Activated naive CD4-positive, alpha-beta T cell treated with anti-CD3 and anti-CD28 coated beads, Interleukin-2, amount 50 U/mL, for 72 hours (primary cell): ENCODE data around the gene NUP62CL. TPM values are rescaled to one million over a fixed set of nuclear protein-coding genes. Genes with fewer than 3 reads are reported as not detected.
"Not testable (repeated sequence)": the region's sequence is repeated elsewhere in the genome, so short reads cannot be mapped to it uniquely, and the experiment has no call there.

Source experiments
- ATAC-seq, 2 donors: fragments of 150-1000 bp; cut with Tn5 transposase; 2 replicates each; pipeline ENCODE4 v1.10.0; 2021; ENCODE audit warnings: mild to moderate bottlenecking in 2 of 2, moderate library complexity in 2 of 2
- DNase-seq, 2 donors: peaks; one replicate each; pipeline ENCODE4 v3.0.0; 2021 to 2022; ENCODE audit warnings: low spot score in 2 of 2
- H3K27ac Mint-ChIP-seq, 2 donors: one replicate each; pipeline ENCODE4 v1.8.0; 2022; ENCODE audit warnings: mild to moderate bottlenecking in 2 of 2, mixed read lengths in 2 of 2
- H3K36me3 Mint-ChIP-seq, 2 donors: one replicate each; pipeline ENCODE4 v1.8.0; 2022; ENCODE audit warnings: mixed read lengths in 2 of 2
- H3K9me3 Mint-ChIP-seq, 2 donors: one replicate each; pipeline ENCODE4 v1.8.0; 2022; ENCODE audit warnings: mixed read lengths in 2 of 2
- total RNA-seq, 2 donors: library from RNA; stranded (reverse); gene quantifications; one replicate each; pipeline ENCODE4 v1.2.3, GENCODE V29; 2022

The NUP62CL gene, protein sequence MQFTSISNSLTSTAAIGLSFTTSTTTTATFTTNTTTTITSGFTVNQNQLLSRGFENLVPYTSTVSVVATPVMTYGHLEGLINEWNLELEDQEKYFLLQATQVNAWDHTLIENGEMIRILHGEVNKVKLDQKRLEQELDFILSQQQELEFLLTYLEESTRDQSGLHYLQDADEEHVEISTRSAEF
- total RNA-seq = 1 to 10 TPM; 4.5 to 8.1 TPM

DNA sequence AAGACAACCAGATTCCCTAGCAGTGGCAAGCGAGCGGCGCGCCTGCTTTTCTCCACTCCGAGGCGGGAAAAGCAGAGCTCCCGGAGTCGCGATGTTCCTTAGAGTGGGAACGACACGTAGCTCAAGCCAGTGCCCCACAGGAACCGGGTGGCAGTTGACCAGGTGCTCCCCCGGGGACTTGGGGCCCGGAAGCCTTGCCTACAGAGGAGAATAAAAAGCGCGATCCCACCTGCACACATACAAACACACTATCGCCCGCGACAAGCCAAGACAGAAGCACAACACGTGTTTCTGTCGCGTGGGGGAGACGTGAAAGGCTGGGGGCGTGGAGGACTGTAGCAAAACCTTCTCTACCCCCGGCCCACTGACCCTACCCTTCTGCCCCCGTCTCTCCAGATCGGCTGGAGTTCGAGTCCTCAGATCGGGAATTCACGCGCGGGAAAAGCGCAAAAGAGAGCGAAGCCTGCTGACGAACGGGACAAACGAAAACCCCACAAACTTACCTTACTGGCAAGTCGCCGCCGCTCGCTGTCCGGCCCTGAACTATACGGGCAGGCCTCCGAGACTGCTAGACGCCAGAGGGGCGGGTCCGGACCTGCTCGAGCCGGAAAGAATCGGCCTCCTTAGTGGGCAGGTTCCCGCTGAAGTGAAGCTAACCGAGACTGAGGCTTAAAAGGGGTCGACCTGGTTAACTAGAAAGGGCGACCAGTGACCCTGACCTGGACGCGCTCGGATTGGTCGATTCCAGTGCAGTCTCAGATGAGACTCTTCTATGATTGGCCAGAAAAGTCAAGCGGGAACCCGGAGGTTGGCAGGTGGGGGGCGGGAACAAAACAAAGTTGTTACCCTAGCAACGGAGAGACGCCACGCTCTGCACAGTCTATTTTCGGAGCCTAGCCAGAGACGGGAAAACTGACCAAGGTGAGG, at the start of gene NUP62CL, which contains the start of gene DNAAF6:
Gene NUP62CL, minus strand, starts transcription at position 664 of the 927 bp plus-strand sequence. CDS start 31,287 bp downstream, outside the sequence.
Gene DNAAF6, plus strand, starts transcription at position 842 of the 927 bp plus-strand sequence. CDS start 6,265 bp downstream, outside the sequence.
- DNase-seq (peak; percentile 56 to 68), ATAC-seq (peak; percentile 95 to 97)
- Mint-ChIP-seq H3K36me3 (peaks cover 0 to 6% of the 10 kb centered on the region in 2 donors), H3K9me3 (no peaks in the 10 kb centered on the region), H3K27ac (peak within 1 kb of the TSS in 1 of 2 donors; percentile 86)

DNA sequence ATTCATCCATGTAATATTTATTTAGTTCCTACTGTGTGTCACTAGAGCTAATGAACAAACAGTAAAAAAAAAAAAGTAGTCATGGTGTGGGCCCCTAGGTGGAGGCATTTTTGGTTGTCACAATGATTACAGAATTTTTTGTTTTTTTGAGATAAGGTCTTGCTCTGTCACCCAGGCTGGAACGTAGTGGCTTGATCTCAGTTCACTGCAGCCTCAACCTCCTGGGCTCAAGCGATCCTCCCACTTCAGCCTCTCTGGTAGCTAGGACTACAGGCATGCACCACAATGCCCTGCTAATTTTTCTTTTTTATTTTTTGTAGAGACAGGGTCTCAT, 22.2 kb upstream of the NUP62CL start:
- Mint-ChIP-seq H3K27ac (no peak overlapping the region), H3K36me3 (no peaks in the 10 kb centered on the region), H3K9me3 (no peaks in the 10 kb centered on the region)
- no peak for ATAC-seq
- no peak for DNase-seq

DNA sequence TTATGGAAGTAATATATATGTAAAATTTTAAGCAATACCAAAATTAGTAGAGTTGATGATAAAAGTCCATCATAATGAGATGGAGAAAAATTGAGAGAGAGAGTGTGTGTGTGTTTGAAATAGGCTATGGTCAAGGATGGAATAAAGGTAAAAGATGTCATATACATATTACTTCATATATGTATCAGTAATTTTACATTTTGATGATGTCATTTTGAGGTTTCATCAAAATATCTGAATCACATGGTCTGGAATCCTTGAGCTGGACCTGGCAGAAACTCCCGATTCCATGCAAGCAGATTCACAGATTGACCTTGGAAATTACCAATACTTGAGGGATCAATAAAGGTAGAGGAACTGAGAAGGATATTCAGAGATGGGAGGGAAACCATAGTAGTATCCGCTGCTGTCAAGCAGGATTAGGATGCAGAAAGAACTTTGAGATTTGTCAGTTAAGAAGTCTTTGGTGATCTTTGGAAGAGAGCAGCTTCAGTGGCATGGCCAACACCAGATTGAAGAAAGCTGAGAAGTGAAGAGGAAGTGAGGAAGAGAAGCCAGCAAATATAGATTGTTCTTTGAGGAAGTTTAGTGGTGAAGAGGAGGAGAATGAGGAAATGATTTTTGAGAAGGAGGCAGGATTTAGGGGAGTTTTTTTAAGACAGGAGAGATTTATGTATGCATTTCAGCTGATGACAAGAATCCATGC, 21.7 kb upstream of the NUP62CL start:
- no peak overlapping the region for H3K27ac Mint-ChIP-seq
- no peaks in the 10 kb centered on the region for H3K9me3 Mint-ChIP-seq
- ATAC-seq (no peak), DNase-seq (no peak)
- H3K36me3 Mint-ChIP-seq = no peaks in the 10 kb centered on the region

DNA sequence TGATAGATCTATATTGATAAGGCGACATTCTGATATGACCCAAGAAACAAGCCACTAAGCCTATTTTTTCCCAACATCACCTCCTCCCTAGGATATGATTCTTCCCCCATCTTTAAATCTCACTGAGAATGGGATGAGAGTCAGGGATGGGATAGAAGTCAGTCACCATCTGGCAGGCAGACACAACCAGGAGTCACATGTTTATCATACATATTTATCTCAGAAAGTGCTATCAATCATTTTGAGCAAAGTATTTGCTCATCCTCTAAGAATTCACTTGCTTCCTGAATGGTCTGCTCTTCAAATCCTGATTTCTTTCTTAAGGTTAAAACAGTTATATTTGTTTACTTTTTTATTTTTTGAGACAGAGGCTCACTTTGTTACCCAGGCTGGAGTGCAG, 20.5 kb upstream of the NUP62CL start:
- Mint-ChIP-seq H3K27ac (no peak overlapping the region), H3K36me3 (no peaks in the 10 kb centered on the region), H3K9me3 (no peaks in the 10 kb centered on the region)
- DNase-seq = no peak
- ATAC-seq = no peak

DNA sequence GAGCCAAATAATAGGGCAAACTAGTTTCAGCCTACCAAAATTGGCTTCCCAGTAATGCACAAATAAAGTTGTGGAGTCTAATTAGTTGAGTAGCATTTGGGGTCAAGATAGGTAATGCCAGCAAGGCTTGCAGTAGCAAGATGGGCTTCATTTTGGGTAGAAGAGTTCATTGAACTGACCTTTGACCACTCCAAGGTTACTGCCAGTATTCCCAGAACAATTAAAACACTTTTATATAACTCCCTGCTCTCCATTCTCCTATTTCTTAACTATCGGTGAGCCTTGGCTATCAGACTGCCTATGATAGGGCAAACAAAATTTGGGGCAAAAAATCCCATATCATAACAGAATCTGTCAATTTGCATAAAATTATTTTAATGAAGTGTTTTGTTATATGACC, 7.2 kb upstream of the NUP62CL start:
- no peaks in the 10 kb centered on the region for H3K36me3 Mint-ChIP-seq
- no peaks in the 10 kb centered on the region for H3K9me3 Mint-ChIP-seq
- ATAC-seq (no peak), DNase-seq (no peak)
- no peak overlapping the region for H3K27ac Mint-ChIP-seq

DNA sequence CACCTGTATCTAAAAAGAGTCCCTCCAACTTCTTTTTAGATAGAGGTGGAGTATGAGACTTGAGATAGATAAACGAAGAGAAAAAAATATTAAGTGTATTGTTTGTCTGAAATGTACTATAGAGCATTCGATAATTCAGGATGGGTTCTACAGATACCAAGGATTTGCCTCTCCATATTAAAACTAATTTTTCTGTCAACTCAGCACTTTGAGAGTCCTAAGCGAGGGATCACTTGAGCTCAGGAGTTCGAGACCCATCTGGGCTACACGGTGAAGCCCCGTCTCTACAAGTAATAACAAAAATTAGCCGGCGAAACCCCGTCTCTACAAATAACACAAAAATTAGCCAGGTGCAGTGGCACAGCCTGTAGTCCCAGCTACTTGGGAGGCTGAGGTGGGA, 1.7 kb upstream of the NUP62CL start:
- DNase-seq = no peak
- Mint-ChIP-seq H3K9me3 (no peaks in the 10 kb centered on the region), H3K27ac (no peak overlapping the region), H3K36me3 (peaks cover 0 to 6% of the 10 kb centered on the region in 2 donors)
- no peak for ATAC-seq

DNA sequence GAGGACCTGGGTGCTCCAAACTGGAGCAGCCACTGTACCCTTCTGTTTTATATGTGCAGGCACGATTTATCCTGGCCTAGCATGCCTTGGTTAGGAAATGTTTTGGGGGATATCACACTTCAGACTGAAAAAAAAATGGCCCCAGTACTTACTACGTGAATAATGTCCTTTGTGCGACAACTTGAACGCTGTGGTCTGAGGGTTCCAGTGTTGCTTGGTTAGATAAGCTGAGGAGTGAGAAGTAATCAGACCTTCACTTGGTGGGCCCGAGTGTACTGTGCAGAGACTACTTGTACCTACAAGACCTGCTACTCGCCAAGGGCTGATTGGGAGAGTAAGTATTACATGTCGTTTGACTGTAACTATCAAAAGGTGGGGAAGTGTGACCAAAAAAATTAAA, 856 bp upstream of the NUP62CL start:
- Mint-ChIP-seq H3K27ac (no peak overlapping the region), H3K9me3 (no peaks in the 10 kb centered on the region), H3K36me3 (peaks cover 0 to 6% of the 10 kb centered on the region in 2 donors)
- ATAC-seq = no peak
- DNase-seq = no peak

DNA sequence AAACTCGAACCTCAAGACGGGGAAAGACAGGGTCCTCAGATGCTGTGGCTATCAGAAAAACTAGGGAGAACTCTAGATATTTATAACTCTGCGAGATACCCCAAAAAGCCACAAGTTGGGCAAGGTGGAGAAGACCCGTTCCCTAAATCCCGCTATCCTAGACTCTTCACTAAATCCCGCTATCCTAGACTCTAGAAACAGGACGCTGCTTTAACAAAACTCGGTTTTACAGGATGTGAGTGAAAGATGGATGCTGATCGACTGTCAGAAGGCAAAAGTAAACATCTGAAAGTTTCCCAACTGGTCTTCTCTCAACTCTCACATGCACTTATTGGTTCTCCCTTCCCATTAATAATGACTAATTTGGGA, 448 bp upstream of the NUP62CL start:
- ATAC-seq (no peak), DNase-seq (no peak)
- peaks cover 0 to 6% of the 10 kb centered on the region in 2 donors for H3K36me3 Mint-ChIP-seq
- H3K9me3 Mint-ChIP-seq = no peaks in the 10 kb centered on the region
- H3K27ac Mint-ChIP-seq = peak overlapping the region in 1 of 2 donors; percentile 86

DNA sequence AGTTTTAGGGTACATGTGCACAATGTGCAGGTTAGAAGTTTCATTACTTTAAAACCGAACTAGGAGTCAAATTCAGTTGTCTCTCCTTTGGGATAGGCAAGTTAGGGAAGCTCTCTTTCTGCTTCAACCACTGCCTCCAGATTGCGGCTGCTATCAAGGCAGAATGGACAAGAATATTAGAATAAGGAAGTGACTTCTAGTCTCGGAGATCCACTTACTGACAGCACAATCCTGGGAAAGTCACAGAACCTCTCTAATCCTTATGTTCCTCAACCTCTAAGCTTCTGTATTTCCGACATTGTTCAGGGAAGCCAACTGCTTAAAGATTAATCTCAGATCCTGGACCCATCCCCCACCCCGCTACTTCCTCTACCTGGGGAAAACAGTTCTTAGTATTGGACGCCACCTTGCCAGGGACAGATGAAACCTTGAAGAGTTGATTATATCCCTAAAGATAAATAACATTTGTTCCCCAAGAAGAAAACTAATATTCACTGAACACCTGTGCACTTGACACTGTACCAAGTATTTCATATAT, 2.1 kb downstream of the NUP62CL start:
- H3K9me3 Mint-ChIP-seq = no peaks in the 10 kb centered on the region
- ATAC-seq = no peak

DNA sequence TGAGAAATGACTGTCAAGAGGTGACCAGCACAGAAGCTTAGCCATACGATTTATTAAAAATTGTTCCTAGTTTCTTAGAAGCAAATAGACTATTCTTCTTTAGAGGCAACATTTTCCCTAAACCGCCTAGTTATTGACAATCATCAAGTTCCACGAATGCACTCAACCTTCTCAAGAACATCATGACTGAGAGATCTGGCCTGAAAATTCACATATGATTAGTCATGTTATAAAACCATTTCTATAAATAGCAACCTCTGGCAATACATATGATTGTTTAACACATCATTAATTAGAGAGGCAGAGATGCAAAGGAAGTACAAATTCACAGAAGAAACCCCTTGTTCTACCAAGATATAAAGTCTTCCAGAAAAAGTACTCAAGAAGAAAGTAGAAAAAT, 6.7 kb downstream of the NUP62CL start:
- DNase-seq = no peak
- Mint-ChIP-seq H3K9me3 (no peaks in the 10 kb centered on the region), H3K36me3 (no peaks in the 10 kb centered on the region), H3K27ac (no peak overlapping the region)
- no peak for ATAC-seq

More for the DNA sequence above, 2.1 kb downstream of the NUP62CL start:
- Mint-ChIP-seq H3K27ac (no peak overlapping the region), H3K36me3 (peaks cover 0 to 6% of the 10 kb centered on the region in 2 donors)
- DNase-seq = no peak

DNA sequence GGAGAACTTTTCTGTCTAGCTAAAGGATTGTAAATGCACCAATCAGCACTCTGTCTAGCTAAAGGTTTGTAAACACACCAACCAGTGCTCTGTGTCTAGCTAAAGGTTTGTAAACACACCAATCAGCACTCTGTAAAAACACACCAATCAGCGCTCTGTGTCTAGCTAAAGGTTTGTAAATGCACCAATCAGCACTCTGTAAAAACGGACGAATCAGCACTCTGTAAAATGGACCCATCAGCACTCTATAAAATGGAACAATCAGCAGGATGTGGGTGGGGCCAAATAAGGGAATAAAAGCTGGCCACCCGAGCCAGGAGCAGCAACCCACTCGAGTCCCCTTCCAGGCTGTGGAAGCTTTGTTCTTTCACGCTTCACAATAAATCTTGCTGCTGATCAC, 8.2 kb downstream of the NUP62CL start:
- H3K36me3 Mint-ChIP-seq, H3K9me3 Mint-ChIP-seq, DNase-seq, H3K27ac Mint-ChIP-seq, ATAC-seq: not testable (repeated sequence)

DNA sequence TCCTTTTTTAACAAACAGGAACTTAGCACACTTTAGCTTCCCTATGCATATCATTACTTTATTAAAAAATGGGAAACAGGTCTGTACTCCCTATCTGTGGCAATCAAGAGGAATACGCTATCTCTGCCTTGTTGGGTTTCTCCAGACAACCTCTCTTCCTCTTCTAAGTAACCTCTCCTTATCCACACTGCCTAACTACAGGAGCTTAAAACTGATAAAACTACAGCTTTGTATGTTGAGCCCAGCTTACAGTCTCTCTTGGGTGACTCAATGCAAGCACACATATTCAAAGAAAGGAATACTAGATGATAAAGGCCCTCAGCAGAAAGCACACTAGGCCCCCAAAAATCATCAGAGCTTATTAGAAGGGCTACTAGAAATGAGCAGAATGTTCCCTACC, 8.9 kb downstream of the NUP62CL start:
- DNase-seq (no peak), ATAC-seq (no peak)
- H3K27ac Mint-ChIP-seq = no peak overlapping the region
- H3K9me3 Mint-ChIP-seq = no peaks in the 10 kb centered on the region
- H3K36me3 Mint-ChIP-seq = no peaks in the 10 kb centered on the region

DNA sequence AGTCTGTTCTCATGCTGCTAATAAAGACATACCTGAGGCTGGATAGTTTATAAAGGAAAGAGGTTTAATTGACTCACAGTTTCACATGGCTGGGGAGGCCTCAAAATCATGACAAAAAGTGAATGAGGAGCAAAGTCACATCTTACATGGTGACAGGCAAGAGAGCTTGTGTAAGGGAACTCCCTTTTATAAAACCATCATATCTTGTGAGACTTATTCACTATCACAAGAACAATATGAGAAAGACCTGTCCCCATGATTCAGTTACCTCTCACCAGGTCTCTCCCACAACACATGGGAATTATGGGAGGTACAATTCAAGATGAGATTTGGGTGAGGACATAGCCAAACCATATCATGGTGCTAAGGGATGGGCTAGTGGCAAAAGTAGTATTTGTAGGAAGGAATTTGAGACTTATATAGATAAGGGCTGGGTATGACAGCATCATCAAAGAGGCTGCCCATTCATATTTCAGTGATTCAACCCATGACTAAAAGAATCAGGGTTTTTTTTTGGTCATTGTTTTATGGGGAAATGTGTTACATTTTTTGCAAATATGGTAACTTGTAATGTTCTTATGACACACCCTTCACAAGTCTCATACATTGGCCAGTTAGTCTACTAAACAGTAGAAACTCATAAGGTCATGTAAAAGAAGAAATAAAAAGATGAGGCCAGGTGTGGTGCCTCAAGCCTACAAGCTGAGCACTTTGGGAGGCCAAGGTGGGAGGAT, 34.7 kb downstream of the NUP62CL start:
- peak; percentile 46 to 68 for ATAC-seq
- Mint-ChIP-seq H3K27ac (no peak overlapping the region), H3K36me3 (no peaks in the 10 kb centered on the region), H3K9me3 (no peaks in the 10 kb centered on the region)
- no peak for DNase-seq

DNA sequence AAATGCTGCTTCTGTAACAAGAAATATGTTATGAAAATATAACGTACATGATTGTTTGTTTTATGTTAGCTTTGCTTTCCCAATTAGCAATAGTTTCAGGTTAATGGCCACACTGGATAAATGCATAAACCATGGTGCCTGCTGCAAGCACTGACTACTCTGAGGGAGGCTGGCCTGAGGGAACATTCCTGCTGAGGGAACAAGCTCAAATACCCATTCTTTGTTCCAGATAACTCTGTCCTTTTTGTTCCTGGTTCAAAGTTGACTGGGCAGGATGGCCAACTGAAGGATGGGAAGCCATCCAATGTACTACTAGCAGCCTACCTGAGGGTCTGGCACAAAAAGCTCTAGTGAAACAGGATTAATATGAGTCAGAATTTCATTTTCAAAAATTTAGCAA, 37.5 kb downstream of the NUP62CL start:
- Mint-ChIP-seq H3K27ac (no peak overlapping the region), H3K36me3 (no peaks in the 10 kb centered on the region), H3K9me3 (no peaks in the 10 kb centered on the region)
- ATAC-seq (no peak), DNase-seq (no peak)

DNA sequence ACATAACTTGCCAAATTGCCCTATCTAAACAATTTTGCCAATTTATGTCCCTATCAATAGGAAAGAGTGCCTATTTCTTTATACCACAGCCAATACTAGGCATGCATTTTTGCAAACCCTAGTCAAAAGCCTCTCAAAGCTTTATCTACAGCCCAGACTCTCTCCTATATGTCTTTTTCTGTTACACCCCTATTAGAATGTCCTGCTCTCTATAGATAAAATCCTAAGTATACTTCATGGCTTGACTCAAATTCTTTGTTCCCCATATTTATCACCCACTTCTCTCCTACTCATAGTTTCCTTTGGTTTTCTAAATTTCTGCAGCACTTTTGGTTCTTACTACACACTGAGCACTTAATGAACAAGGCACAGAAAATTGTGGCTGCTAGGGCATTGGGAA, 38.0 kb downstream of the NUP62CL start:
- Mint-ChIP-seq H3K9me3 (no peaks in the 10 kb centered on the region), H3K36me3 (no peaks in the 10 kb centered on the region), H3K27ac (peak overlapping the region in 1 of 2 donors; percentile 16)
- DNase-seq (no peak), ATAC-seq (no peak)

DNA sequence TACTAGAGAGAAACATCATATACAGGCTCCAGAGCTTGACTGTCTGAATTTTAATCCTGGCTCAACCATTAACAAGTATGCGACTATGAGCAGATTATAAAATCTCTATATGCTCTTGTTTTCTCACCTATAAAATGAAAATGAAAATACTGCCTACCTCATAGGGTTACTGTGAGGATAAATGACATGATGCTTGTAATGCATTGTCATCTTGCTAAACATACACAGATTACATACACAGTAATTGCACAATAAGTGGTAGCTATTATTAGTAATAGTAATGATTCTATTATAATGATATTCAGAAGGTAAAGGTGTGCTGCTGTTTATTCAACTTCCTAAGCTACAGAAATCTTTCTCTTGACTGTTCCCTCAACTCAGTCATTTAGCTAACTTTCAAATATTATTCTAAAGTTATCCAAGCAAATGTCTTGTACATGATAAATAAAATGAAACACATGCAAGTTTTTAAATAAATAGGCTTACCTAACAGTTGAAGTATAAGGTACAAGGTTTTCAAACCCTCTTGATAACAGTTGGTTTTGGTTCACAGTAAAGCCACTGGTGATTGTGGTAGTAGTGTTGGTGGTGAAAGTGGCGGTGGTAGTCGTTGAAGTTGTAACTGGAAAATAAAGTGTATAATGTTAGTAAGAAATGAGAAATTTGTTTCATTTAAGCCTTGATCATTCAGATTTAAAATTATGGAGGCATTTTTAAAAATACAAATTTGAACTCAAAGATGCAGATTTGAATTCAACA, 38.9 kb downstream of the NUP62CL start:
- no peaks in the 10 kb centered on the region for H3K9me3 Mint-ChIP-seq
- no peak overlapping the region for H3K27ac Mint-ChIP-seq
- H3K36me3 Mint-ChIP-seq = no peaks in the 10 kb centered on the region
- DNase-seq (no peak), ATAC-seq (no peak)
